HCT116 (cell line): ENCODE measurements around the gene NPIPB2. TPM values are rescaled to one million over a fixed set of nuclear protein-coding genes. Genes with fewer than 3 reads are reported as not detected.

Experiments used
- ATAC-seq: fragments of 200-7000 bp; cut with Tn5 transposase; 2 replicates; pipeline ENCODE4 v1.9.1; 2020; ENCODE audit warnings: mild to moderate bottlenecking, moderate library complexity
- BruUV-seq: library from RNA; stranded (reverse); fragments of 400-500 nt; replicated peaks from 2 replicates; lab custom pipeline; 2021; lab: Mats Ljungman, UMichigan
- CTCF ChIA-PET: fragments of 300-600 bp; sonication (Branson Sonifier 250); formaldehyde crosslinking; loops from one replicate; lab custom pipeline; 2021; ENCODE audit warnings: antibody characterized with exemption; lab: Charles Lee
- POLR2A ChIA-PET: fragments of 300-600, 350-600 bp; sonication (Branson Sonifier 250); formaldehyde crosslinking; loops from one replicate; lab custom pipeline; 2021; ENCODE audit warnings: antibody characterized with exemption; lab: Charles Lee
- RAD21 ChIA-PET, 2 experiments: fragments of 300-600 bp; sonication (Branson Sonifier 250); formaldehyde crosslinking; loops; one replicate each; lab custom pipeline; 2023; ENCODE audit warnings: low total read pairs in 2 of 2; ENCODE audit not compliant: uncharacterized antibody in 2 of 2, unreplicated experiment in 2 of 2, low non-redundant PET in 1 of 2; lab: Charles Lee
- DNase-seq: peaks from one replicate; pipeline ENCODE4 v3.0.0-alpha.2; 2010; ENCODE audit warnings: low read depth, low spot score
- H2AFZ ChIP-seq: fragments of 200-600 bp; shearing (Covaris generic), sonication (generic); 2 replicates; pipeline ENCODE4 v1.6.1; 2017; ENCODE audit warnings: low read depth, mixed run types, mixed read lengths, antibody characterized with exemption, low read length; ENCODE audit not compliant: poor library complexity, severe bottlenecking
- H3K27ac ChIP-seq: 2 replicates; pipeline ENCODE4 v1.5.1; 2012; ENCODE audit warnings: low read depth, low read length
- H3K27me3 ChIP-seq: fragments of 200-600 bp; sonication (generic); 2 replicates; pipeline ENCODE4 v1.6.1; 2016; ENCODE audit warnings: mixed run types, low read length, mixed read lengths; ENCODE audit not compliant: insufficient read depth
- H3K36me3 ChIP-seq, 2 experiments: fragments of 200-500 bp in 1 of 2; fragments of 200-600 bp in 1 of 2; sonication (Bioruptor generic) in 1 of 2; sonication (generic) in 1 of 2; 2 replicates each; pipeline versions ENCODE4 v1.5.1 to v1.6.1; 2014 to 2016; ENCODE audit warnings: low read length in 2 of 2, inconsistent platforms in 1 of 2, mixed read lengths in 1 of 2, mixed run types in 1 of 2; ENCODE audit not compliant: insufficient read depth in 2 of 2, control insufficient read depth in 1 of 2
- H3K4me1 ChIP-seq, 2 experiments: fragments of 200-600 bp in 1 of 2; sonication (generic) in 1 of 2; 2 replicates each; pipeline versions ENCODE4 v1.5.1 to v1.6.1; 2012 to 2017; ENCODE audit warnings: low read length in 2 of 2, inconsistent platforms in 1 of 2, mild to moderate bottlenecking in 1 of 2, mixed read lengths in 1 of 2, mixed run types in 1 of 2, moderate library complexity in 1 of 2; ENCODE audit not compliant: insufficient read depth in 2 of 2, control insufficient read depth in 1 of 2
- H3K4me2 ChIP-seq: fragments of 200-600 bp; sonication (generic); 2 replicates; pipeline ENCODE4 v1.6.1; 2017; ENCODE audit warnings: mixed run types, low read length, mixed read lengths
- H3K4me3 ChIP-seq, 2 experiments: fragments of 200-600 bp in 1 of 2; sonication (generic) in 1 of 2; replicated peaks in 1 of 2; 2 replicates each; pipeline ENCODE4 v1.5.1; 2011 to 2016; ENCODE audit warnings: low read length in 2 of 2, control low read depth in 1 of 2, low read depth in 1 of 2, mild to moderate bottlenecking in 1 of 2, mixed read lengths in 1 of 2, mixed run types in 1 of 2
- H3K79me2 ChIP-seq: fragments of 200-600 bp; sonication (generic); 2 replicates; pipeline ENCODE4 v1.6.1; 2017; ENCODE audit warnings: mild to moderate bottlenecking, mixed run types, low read length, moderate library complexity, mixed read lengths; ENCODE audit not compliant: insufficient read depth
- H3K9ac ChIP-seq: fragments of 200-600 bp; sonication (generic); 2 replicates; pipeline ENCODE4 v1.6.1; 2016; ENCODE audit warnings: low read length, mixed read lengths
- H3K9me2 ChIP-seq: fragments of 200-600 bp; sonication (generic), shearing (Covaris generic); 2 replicates; pipeline ENCODE4 v1.6.1; 2017; ENCODE audit warnings: mixed run types, mild to moderate bottlenecking, moderate library complexity; ENCODE audit not compliant: insufficient read depth
- H3K9me3 ChIP-seq, 2 experiments: fragments of 200-500 bp in 1 of 2; fragments of 200-600 bp in 1 of 2; sonication (Bioruptor generic) in 1 of 2; sonication (generic) in 1 of 2; 2 replicates each; pipeline ENCODE4 v1.6.1; 2014 to 2017; ENCODE audit warnings: low read length in 2 of 2, mixed read lengths in 2 of 2, inconsistent platforms in 1 of 2, low read depth in 1 of 2, mild to moderate bottlenecking in 1 of 2, mixed run types in 1 of 2, moderate library complexity in 1 of 2; ENCODE audit not compliant: control insufficient read depth in 1 of 2, insufficient read depth in 1 of 2
- H4K20me1 ChIP-seq: fragments of 200-600 bp; sonication (generic), shearing (Covaris generic); 2 replicates; pipeline ENCODE4 v1.6.1; 2017; ENCODE audit warnings: mixed run types, mild to moderate bottlenecking, moderate library complexity; ENCODE audit not compliant: insufficient read depth
- EGR1 ChIP-seq: IDR thresholded peaks from 2 replicates; pipeline ENCODE4 v1.6.1; 2012; ENCODE audit warnings: low read depth
- ELF1 ChIP-seq: IDR thresholded peaks from 2 replicates; pipeline ENCODE4 v1.6.1; 2012; ENCODE audit warnings: low read depth, borderline replicate concordance
- EZH2phosphoT487 ChIP-seq: fragments of 200-600 bp; IDR thresholded peaks from 2 replicates; pipeline ENCODE4 v1.6.1; 2018; ENCODE audit warnings: antibody characterized with exemption, borderline replicate concordance
- POLR2AphosphoS5 ChIP-seq: IDR thresholded peaks from 2 replicates; pipeline ENCODE4 v1.6.1; 2011; ENCODE audit warnings: mild to moderate bottlenecking, low read depth, low read length, moderate library complexity
- RAD21 ChIP-seq: IDR thresholded peaks from 2 replicates; pipeline ENCODE4 v1.6.1; 2012; ENCODE audit warnings: low read depth, mild to moderate bottlenecking
- SRF ChIP-seq: IDR thresholded peaks from 2 replicates; pipeline ENCODE4 v1.6.1; 2012; ENCODE audit warnings: low read depth
- YY1 ChIP-seq: IDR thresholded peaks from 2 replicates; pipeline ENCODE4 v1.6.1; 2011; ENCODE audit warnings: low read length, low read depth, moderate library complexity, mild to moderate bottlenecking; ENCODE audit not compliant: insufficient replicate concordance; ENCODE audit errors: extremely low read depth
- ZFX ChIP-seq: fragments of 450-650 bp; IDR thresholded peaks from 2 replicates; pipeline ENCODE4 v1.6.1; 2017
- intact Hi-C: fragments of 100-400 bp; cut with micrococcal nuclease; formaldehyde crosslinking; loops from 2 replicates; pipeline ENCODE4 v1.10.0; 2022
- total RNA-seq: library from RNA; stranded (reverse); gene quantifications from one replicate; pipeline ENCODE4 v1.2.1, GENCODE V29; 2021; ENCODE audit not compliant: unreplicated experiment
- TF ChIP-seq, protein P1 (sequence below): IDR thresholded peaks from 2 replicates; pipeline ENCODE4 v1.6.1; 2012; ENCODE audit warnings: low read depth
- TF ChIP-seq, protein P2 (sequence below): IDR thresholded peaks from 2 replicates; pipeline ENCODE4 v1.6.1; 2012
- TF ChIP-seq, protein P3 (sequence below), 3 experiments: fragments of 200-600 bp in 1 of 3; sonication (generic) in 1 of 3; IDR thresholded peaks in 2 of 3; conservative IDR thresholded peaks in 1 of 3; 2 replicates each; pipeline ENCODE4 v1.5.1; 2012 to 2017; ENCODE audit warnings: low read depth in 2 of 3, low read length in 2 of 3, antibody characterized with exemption in 1 of 3, borderline replicate concordance in 1 of 3, control low read depth in 1 of 3, mild to moderate bottlenecking in 1 of 3, mixed read lengths in 1 of 3, mixed run types in 1 of 3, moderate library complexity in 1 of 3; ENCODE audit not compliant: insufficient read depth in 1 of 3

NPIPB2 gene
- total RNA-seq, 1 experiment from 2014 or later: 10.7 TPM

DNA sequence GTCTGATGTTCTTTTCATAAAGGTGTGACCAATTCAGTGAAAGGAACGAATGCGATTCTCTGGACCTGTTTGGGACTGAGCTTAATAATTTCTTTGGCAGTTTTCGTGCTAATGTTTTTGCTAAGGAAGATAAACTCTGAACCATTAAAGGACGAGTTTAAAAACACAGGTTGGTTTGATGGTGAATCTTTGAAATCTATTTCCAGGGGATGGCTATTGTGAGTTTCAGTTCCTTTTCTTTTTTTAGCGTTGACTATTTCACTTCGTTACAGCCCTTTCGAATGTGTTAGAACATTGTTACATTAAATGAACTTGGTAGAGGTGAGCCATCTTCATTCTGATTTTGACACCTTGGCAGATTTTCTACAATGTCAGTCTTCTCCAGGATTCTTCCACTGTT, 24.3 kb upstream of the NPIPB2 start:
- no peak overlapping the region for H2AFZ ChIP-seq
- TF ChIP-seq EGR1 (no peak), EZH2phosphoT487 (no peak), POLR2AphosphoS5 (no peak), SRF (no peak), RAD21 (no peak), ELF1 (no peak), YY1 (no peak), ZFX (no peak)
- TF ChIP-seq, protein P1, sequence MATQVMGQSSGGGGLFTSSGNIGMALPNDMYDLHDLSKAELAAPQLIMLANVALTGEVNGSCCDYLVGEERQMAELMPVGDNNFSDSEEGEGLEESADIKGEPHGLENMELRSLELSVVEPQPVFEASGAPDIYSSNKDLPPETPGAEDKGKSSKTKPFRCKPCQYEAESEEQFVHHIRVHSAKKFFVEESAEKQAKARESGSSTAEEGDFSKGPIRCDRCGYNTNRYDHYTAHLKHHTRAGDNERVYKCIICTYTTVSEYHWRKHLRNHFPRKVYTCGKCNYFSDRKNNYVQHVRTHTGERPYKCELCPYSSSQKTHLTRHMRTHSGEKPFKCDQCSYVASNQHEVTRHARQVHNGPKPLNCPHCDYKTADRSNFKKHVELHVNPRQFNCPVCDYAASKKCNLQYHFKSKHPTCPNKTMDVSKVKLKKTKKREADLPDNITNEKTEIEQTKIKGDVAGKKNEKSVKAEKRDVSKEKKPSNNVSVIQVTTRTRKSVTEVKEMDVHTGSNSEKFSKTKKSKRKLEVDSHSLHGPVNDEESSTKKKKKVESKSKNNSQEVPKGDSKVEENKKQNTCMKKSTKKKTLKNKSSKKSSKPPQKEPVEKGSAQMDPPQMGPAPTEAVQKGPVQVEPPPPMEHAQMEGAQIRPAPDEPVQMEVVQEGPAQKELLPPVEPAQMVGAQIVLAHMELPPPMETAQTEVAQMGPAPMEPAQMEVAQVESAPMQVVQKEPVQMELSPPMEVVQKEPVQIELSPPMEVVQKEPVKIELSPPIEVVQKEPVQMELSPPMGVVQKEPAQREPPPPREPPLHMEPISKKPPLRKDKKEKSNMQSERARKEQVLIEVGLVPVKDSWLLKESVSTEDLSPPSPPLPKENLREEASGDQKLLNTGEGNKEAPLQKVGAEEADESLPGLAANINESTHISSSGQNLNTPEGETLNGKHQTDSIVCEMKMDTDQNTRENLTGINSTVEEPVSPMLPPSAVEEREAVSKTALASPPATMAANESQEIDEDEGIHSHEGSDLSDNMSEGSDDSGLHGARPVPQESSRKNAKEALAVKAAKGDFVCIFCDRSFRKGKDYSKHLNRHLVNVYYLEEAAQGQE: no peak
- TF ChIP-seq, protein P2, sequence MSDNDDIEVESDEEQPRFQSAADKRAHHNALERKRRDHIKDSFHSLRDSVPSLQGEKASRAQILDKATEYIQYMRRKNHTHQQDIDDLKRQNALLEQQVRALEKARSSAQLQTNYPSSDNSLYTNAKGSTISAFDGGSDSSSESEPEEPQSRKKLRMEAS: no peak
- TF ChIP-seq, protein P3, sequence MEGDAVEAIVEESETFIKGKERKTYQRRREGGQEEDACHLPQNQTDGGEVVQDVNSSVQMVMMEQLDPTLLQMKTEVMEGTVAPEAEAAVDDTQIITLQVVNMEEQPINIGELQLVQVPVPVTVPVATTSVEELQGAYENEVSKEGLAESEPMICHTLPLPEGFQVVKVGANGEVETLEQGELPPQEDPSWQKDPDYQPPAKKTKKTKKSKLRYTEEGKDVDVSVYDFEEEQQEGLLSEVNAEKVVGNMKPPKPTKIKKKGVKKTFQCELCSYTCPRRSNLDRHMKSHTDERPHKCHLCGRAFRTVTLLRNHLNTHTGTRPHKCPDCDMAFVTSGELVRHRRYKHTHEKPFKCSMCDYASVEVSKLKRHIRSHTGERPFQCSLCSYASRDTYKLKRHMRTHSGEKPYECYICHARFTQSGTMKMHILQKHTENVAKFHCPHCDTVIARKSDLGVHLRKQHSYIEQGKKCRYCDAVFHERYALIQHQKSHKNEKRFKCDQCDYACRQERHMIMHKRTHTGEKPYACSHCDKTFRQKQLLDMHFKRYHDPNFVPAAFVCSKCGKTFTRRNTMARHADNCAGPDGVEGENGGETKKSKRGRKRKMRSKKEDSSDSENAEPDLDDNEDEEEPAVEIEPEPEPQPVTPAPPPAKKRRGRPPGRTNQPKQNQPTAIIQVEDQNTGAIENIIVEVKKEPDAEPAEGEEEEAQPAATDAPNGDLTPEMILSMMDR (IDR thresholded peaks at IDR 0.05 in 2 of 3, conservative IDR thresholded peaks at IDR 0.05 in 1 of 3; ENCODE audit: borderline replicate concordance in 1 of 3, insufficient read depth in 1 of 3, low read depth in 2 of 3, low read length in 2 of 3): no peak
- H3K79me2 ChIP-seq: no peaks in the 10 kb centered on the region
- H3K9ac ChIP-seq: no peak overlapping the region
- no peaks in the 10 kb centered on the region for H4K20me1 ChIP-seq
- H3K4me1 ChIP-seq: no peaks in the 10 kb centered on the region
- no peak for DNase-seq
- H3K4me3 ChIP-seq: no peak overlapping the region
- no peaks in the 10 kb centered on the region for H3K36me3 ChIP-seq
- no peak overlapping the region for H3K27ac ChIP-seq
- H3K9me3 ChIP-seq: no peaks in the 10 kb centered on the region
- intact Hi-C loops: no loop called here
- POLR2A ChIA-PET: no interaction called here
- RAD21 ChIA-PET: no interaction called here
- H3K9me2 ChIP-seq: no peaks in the 10 kb centered on the region
- no peaks in the 10 kb centered on the region for H3K27me3 ChIP-seq
- H3K4me2 ChIP-seq: no peak overlapping the region
- ATAC-seq: no peak
- BruUV-seq: no TSS peak
- CTCF ChIA-PET: no interaction called here
